GM18909 (cell line): ENCODE data around the gene FBN3.

Experiments
- ATAC-seq: cut with Tn5 transposase; IDR thresholded peaks from one replicate; pipeline ENCODE4 v1.9.1; 2021; ENCODE audit warnings: mild to moderate bottlenecking; ENCODE audit not compliant: unreplicated experiment, poor library complexity

The FBN3 gene

DNA sequence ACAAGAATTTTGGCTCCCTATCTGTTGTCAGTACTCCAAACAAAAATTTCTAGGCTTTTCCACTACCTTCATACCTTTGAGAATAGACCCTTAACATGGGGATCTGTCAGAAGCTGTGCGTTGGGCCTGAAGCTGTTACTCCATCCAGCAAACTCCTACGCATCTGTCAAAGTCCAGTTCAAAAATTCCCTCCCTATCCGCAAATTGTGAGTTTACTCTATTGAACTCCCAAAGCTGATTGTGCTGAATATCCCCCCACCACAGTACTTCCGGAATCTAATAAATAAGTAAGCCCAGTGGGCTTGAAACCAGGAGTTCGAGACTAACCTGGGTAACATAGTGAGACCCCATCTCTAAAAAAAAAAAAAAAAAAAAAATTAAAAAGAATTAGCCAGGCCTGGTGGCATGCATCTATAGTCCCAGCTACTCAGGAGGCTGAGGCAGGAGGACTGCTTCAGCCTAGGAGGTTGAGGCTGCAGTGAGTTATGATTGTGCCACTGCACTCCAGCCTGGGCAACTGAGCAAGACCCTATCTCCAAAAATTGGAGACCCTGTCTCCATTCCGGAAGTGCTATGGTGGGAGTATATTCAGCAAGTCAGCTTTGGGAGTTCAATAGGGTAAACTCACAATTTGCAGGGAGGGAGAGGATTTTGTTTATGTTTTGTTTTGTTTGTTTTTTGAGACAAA, 930 bp upstream of the FBN3 start:
- no peak for ATAC-seq

DNA sequence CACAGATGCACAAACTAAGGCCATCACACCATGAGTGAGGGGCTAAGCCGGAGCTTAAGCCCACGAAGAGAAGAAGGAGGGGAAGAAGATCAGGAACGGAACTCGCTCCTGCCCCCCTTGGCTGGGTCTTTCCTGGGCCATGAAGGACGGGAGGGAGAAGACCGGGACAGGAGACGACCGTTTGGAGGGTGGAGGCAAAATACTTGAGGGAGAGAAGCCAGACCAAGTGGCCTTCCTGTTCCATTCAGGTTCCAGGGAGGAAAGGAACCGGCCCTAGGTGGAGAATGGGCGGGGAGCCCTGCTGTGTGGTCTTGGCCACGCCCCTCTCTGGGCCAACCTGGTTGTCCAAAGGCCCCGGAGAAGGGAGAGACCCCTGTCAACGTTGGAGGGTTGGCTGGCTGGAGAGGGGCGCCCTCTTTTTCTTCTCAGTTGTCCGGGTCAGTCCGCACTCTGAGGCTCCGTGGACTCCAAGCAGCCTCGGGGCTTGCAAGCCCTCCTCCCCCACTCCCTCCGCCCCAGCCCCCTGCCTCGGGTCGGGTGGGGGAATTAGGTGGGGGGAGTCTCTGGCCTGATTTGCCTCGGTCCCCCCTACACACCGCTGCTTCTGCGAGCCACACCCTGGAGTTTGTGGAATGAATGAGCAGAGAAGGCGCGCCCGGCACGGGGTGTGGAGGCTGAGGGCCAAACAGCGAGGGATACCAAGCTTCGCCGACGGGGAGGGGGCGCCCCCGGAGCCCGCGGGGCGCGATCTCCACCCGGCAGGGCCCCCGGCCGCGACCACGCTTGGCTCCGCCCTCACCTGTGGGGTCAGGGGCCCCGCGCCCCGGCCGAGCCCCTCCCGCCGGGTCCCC, 757 bp downstream of the FBN3 start:
- no peak for ATAC-seq

DNA sequence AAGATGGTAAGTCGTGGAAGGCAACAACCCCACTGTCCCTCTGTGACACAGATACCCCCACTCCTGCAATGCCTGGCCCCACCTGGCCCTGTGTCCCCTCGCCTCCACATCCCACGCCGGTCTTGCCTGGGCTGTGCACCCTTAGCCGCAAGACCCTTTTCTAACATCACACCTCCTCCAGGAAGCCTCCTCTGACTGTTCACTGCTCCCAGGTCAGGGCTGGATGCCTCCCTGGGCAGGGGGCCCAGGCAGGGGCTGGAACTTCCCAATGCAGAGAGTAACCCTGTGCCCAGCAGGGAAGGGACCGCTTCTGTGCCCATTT, 1.3 kb downstream of the FBN3 start:
- ATAC-seq = no peak

DNA sequence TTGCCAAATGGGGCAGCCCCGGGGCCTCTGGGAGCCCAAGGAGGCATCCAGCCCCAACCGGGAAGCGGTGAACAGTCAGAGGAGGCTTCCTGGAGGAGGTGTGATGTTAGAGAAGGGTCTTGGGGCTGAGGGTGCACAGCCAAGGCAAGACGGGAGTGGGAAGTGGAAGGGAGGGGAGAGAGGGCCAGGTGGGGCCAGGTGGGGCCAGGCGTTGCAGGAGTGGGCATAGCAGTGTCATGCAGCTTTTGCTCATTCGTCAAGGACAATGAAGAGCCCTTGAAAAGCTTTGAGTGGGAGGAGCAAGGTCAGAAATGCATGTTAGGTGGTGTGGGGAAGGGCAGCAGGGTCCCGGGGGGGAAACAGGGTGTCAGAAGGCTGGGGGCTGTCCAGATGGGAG, 1.8 kb downstream of the FBN3 start:
- no peak for ATAC-seq

DNA sequence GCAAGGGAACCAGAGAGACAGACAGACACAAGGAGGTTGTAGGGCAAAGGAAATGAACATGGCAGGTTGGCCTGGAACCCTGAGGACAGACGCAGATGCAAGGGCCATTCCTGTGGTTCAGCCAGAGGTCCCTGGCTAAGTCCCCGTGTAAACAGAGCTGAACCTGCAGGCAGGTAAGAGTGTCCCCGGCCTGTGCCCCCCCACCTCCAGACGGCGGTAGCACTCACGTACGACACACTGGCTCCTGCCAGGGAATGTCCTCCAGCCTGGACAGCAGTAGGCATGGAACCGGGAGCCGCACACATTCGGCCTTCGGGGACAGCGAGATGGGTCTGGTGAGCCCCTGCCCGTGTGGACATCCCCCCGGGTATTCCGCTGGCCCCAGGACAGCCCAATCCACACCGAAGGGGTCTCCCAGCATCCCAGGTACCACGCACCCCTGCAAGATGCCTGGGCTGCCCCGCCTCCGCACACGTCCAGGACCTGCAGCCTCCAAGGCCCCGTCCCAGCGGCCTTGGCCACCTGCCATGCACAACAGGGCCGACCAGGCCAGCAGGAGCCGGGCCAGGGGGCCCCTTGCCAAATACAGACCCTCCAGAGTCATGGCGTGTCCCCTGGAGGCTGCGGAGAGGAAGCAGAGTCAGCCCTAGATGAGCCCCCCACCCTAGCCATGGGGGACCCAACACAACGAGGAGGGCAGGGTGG, 2.4 kb downstream of the FBN3 start:
- no peak for ATAC-seq

DNA sequence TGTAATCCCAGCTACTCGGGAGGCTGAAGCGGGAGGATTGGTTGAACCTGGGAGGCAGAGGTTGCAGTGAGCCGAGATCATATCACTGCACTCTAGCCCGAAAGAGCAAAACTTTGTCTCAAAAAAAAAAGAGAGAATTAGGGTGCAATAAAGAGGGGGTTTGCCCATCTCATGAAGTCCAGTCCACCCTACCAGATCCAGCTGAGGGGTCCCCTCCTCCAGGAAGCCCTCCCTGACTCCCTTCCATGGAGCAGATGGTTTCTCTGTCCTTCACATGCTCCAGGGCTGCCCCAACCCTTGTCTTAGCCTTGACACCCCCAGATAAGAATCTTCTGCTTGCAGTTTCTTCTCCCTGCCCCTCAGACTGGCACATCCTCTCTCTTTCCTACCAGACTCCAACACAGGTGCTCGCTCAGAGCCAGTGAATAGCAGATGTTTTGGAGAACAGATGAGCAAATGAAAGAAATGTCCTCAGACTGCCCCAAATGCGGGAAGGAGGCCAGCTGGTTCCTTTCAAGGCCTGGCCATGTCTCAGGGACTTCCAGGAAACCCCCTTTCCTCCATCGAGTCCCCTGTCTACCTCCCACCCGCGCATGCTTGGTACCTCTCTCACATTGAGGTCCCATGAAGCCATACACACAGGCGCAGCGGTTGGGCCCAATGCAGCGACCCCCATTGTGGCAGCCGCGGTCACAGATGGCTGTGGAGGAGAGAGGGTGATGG, 5.0 kb downstream of the FBN3 start:
- ATAC-seq = no peak

DNA sequence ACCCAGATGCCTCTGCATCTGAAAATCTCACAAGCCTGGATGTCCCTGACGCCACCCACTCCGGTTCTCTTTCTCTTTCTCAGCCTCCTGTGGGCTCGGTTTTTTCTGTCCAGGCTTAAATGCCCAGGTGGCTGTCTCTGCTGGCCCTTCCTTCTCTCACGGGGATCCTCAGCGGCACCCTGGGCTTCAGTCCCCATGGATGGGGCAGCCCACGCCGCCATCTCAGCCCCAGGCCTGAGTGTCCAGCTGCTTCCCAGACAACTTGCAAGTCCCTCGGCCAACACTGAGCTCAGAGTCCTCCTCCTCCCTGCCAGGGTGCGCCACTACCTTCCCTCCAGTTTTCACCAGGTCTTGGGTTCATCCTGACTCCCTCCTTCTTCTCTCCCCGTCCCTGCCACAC, 6.4 kb downstream of the FBN3 start:
- ATAC-seq = no peak

DNA sequence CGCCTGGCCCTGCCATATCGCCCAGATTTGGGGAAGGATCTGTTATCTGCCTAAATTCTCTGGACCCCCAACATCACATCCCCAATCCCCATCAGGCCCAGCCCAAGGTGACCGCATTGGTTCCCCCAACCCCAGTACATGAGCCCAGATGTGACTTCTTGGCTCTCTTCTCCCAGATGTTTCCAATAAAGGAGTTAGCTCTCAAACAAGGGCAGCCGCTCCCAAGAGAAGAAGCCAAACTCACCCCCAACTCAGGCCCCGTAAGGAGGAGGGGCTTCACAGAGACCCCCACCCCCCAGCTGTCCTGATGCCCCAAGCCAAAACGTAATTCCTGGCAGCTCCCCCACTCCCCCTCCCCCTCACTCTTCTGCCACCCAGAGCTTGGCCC, 6.9 kb downstream of the FBN3 start:
- ATAC-seq = no peak

DNA sequence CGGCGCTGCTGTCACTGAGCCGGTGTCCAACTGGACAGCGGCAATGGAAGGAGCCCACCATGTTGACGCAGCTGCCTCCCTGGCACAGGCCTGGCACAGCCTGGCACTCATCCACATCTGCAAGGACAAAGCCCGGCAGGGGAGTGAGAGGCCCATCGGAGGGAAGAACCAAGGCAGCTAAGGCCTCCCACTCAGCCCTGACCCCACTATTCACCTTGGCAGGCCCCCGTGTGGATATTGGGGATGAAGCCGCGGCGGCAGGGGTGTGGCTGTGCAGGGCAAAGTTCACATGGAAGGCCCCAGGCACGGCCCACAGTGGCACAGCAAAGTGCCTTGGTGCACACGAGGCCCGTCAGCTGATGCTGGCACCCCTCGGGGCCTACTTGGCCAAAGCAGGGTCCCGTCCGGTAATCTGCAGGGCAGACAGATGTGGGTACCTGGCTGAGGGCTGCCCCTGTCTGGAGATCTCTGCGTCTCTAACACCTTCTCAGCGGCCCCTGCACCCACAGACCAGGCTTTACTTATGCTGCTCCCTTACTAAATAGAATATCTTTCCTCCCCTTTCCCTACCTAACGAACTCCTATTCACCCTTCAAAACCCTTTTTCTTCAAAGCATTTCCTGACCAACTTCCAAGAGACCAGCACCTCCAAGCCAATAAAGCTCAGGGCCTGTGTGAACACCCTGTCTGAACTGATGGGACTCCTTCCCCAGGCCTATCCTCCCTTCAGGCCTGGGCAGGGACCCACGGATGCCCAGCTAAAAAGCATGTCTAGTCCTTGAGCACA, 7.5 kb downstream of the FBN3 start:
- ATAC-seq = no peak

DNA sequence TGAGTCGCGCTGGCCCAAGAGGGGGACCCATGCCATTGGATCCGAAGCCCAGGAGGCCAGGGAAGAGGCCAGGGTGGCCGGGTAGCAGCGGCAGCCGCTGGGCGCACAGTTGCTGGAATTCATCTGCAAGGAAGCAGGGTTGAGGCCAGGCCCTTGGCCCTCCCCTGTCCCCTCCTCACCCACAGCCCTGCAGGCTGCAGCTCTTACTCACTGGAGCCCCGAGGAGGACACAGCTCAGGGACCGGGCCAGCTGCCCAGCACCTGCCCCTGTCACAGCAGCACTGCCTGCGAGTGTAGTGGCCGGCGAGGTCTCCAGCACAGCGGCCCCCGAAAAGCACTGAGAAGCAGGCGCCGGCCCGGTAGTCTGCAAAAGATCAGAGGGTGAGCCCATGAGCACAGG, 11.2 kb downstream of the FBN3 start:
- no peak for ATAC-seq

DNA sequence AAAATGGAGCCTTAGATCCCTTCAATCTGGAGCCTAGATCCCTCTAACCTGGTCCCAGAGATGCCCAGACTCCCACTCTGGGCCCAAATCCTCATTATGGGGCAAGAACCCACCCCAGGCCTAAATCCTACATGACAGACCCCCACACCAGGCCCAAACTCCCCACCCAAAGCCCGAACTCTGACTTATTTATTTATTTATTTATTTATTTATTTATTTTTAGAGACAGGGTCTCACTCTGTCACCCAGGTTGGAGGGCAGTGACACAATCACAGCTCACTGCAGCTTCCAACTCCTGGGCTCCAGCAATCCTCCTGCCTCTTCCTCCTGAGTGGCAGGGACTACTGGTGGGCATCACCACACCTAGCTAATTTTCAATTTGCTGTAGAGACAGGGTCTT, 12.0 kb downstream of the FBN3 start:
- no peak for ATAC-seq

DNA sequence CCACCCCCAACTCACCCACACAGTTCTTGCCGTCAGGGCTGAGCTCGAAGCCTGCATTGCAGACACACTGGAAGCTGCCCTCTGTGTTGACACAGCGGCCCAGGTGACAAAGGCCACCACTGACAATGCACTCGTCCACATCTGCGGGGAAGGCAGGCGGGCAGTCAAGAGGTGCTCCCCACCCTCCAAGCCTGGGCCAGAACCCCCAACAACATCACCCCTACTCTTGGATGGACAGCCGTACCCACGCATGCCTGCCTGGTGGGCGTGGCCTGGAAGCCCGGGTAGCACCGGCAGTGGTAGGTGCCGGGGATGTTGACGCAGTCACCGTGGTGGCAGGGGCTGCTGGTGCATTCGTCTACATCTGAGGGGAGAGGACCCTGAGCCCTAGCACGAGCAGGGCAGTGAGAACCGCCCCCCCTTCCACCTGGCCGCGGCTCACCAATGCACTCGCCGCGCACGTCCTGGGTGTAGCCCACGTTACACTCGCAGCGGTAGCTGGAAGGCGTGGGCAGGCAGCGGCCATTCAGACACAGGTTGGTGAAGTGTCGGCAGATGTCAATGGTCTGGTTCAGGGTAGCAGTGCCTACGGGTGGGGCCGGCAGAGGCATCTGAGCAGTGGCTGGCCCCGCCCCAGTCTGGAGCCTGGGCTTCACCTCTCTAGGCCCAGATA, 13.3 kb downstream of the FBN3 start:
- no peak for ATAC-seq

DNA sequence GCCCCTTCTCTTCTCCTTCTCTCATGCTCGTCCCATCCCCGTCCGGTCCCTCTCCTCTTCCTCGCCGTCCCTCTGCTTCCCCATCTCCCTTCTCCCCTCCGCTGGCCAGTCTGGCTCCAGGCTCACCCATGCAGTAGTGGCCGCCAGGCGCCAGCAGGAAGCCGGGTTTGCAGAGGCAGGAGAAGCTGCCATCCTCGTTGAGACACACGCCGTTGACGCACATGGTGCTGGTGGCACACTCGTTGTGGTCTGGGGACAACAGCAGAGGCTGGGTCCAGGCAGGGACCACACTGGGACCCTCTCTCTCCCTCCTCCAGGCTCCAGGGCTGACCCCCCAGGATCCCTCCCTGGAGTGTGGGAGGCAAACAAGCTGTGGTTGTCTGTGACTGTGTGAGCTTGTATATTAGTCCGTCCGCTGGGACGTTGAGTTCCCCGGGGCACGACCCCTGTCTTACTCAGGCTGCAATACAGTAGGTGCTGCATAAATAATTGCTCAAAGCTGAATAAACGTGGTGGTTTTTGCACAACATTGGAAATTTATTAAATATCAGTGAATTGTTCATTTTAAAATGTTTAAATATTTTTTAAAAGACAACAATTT, 16.4 kb downstream of the FBN3 start:
- ATAC-seq = no peak

DNA sequence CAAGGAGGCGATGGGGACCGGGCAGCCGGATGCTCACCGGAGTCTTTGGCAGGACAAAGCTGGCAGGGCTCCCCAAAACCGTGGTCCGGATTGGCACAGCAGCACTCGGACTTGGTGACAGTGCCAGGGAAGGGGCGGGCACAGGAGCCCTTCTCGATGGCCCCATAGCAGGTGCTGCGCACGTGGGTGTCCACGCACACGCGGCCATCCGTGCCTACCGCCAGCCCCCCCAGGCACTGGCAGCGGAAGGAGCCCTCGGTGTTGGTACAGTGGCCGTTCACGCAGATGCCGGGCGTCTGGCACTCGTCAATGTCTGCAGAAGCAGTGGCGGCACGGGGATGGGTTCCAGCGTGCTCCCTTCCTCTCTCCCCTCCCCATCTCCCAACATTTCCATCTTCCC, 17.9 kb downstream of the FBN3 start:
- no peak for ATAC-seq

DNA sequence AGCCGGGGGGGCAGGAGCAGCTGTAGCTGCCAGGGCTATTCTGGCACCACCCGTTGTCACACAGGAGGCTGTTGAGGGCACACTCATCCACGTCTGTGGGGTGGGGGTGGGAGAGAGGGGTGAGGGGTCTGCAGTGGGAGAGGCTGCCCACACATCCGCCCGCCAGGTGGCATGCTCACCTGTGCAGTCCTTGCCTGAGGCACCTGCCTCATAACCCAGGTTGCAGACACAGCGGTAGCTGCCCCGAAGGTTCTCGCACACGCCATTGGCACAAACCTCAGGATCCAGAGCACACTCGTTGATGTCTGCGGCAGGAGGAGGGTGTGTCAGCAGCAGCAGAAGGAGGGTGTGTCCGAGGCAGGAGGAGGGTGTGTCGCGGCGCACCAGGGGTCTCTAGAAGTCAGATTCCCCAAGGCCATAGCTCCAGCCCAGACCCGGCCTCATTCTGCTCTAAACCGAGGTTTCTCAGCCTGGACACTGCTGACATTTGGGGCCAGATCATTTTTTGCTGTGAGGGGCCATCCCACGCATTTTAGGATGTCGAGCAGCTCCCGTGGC, 20.3 kb downstream of the FBN3 start:
- ATAC-seq = no peak

DNA sequence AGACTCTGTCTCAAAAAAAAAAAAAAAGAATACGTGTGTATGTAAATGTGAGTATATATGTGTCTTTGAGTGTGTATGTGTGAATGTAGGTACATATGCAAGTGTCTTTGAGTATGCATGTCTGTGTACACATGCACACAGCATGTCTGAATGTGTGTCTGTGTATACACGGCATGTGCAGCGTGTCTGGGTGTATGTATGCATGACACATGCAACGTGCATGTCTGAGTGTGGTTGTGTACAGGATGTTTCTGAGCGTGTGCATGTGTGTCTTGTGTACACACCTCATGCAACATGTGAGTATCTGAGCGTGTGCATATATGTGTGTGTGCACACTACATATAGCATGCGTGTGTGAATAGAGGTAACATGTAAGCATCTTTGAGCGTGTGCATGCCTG, 20.8 kb downstream of the FBN3 start:
- no peak for ATAC-seq

DNA sequence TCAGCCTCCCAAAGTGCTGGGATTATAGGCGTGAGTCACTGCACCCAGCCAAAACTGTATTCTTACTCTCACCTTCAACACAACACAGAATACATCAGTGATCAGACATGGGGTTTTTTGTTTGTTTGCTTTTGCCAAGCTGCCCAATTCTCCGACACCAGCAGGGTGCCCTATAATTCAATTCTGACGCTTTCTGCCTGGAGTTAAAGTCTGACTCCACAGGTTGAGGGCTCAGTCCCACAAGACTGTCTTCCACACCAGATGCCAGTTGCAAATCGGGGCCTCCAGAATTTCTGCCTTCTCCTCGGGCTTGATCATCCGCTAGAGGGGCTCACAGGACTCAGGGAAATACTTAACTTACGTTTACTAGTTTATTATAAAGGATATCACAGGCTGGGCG, 22.1 kb downstream of the FBN3 start:
- no peak for ATAC-seq

DNA sequence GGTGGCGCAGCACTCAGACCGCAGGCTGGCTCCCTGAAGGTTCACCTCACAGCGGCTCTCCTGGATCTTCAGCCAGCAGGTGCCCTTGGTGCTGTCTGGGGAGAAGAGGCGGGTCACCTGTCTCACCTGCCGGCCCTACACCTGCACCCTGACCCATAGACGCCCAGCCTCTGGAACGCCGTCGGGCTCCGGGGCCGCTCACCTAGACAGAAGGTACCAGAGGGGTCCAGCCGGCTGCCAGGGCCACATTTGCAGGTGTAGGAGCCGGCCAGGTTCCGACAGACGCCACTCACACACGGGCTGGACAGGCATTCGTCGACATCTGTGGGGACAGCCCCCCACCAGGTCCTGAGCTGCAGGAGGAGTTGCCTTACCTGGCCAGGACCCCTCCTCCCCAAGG, 22.9 kb downstream of the FBN3 start:
- ATAC-seq = no peak

DNA sequence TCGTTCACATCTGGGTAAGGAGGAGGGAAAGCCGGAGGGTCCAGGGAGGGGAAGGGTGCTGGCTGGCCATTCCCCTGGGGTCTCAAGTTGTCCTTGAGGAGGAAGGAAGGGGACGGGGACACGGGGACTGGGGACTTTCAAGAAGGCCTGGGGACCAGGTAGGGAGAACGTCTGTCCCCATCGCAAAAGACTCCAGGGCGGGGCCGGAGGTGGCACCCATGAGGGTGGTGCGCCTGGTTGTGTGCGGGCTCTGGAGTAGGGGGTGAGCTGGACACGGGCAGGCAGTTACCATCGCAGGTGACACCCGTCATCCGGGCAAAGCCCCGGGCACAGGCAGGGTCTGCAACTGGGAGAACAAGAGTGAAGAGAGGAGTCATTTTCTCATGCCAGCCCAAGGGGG, 23.4 kb downstream of the FBN3 start:
- ATAC-seq = no peak
